ENCODE measurements around the gene ETV2.
"Not testable (repeated sequence)": the region's sequence is repeated elsewhere in the genome, so short reads cannot be mapped to it uniquely, and the experiment has no call there.

The ETV2 gene

GRCh38 chr19:35628565-35629331 is 12.8 kb upstream of the ETV2 start, which contains the start of gene RBM42:
TSS of gene RBM42 (plus strand) at chr19:35629036. CDS start at chr19:35629154, 118 bp downstream.
- DNase-seq: peak; percentile 97

GRCh38 chr19:35629332-35629633 is 12.3 kb upstream of the ETV2 start:
- no peak for DNase-seq

DNA sequence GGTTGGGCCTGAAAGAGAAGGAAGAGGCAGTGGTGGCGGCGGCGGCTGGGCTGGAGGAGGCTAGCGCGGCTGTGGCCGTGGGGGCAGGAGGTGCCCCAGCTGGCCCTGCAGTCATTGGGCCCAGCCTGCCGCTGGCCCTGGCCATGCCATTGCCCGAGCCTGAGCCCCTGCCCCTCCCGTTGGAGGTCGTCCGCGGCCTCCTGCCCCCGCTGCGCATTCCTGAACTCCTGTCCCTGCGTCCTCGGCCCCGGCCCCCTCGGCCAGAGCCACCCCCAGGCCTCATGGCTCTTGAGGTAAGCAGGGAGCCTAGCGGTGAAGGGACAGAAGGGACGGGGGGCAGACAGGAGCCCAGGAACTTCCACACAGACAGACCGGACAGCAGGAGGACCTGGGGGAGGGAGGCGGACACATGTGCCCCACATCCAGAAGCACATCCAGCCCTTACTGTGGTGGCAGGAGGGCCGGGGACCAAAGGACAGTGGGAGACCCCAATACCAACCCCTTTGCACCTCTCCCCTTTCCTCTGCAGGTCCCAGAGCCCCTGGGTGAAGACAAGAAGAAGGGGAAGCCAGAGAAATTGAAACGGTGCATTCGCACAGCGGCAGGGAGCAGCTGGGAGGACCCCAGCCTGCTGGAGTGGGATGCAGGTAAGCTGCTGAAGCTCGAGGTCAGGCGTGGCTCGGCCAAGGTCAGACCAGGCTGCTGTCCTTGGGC is 7.7 kb upstream of the ETV2 start:
- no peak for DNase-seq

- DNase-seq: no peak
Measured at GRCh38 chr19:35636651-35637050, 4.9 kb upstream of the ETV2 start.

DNA sequence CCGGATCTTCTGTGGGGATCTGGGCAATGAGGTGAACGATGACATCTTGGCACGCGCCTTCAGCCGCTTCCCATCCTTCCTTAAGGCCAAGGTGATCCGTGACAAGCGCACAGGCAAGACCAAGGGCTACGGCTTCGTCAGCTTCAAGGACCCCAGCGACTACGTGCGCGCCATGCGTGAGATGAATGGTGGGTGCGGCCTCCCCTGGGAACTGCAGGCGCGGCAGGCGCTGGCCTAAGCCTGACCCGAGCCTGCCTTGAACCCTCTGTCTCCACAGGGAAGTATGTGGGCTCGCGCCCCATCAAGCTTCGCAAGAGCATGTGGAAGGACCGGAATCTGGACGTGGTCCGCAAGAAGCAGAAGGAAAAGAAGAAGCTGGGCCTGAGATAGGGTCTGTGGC is 4.4 kb upstream of the ETV2 start:
- no peak for DNase-seq

- DNase-seq: no peak
Measured at GRCh38 chr19:35639321-35639639, 2.3 kb upstream of the ETV2 start.

DNA sequence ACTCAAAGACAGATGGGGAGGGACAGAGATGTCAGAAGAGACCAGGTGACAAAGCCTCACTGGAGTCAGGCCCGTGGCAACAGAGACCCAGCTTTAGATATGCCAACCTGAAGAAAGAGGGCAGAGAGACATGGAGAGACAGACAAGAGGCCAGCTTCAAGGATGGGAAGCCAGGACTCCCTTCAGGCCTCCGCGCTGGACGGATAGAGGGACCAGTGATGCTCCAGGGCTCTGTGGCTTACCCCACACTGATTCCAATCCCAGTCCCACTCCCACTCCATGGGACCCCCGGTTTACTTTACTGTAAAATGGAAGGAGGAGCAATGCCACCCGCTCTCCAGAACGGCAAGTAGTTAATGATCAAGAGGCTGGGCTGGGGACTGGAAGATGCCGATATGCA is 1.7 kb upstream of the ETV2 start:
- no peak for DNase-seq

GRCh38 chr19:35642312-35642711 is 767 bp downstream of the ETV2 start:
- DNase-seq: no peak

DNA sequence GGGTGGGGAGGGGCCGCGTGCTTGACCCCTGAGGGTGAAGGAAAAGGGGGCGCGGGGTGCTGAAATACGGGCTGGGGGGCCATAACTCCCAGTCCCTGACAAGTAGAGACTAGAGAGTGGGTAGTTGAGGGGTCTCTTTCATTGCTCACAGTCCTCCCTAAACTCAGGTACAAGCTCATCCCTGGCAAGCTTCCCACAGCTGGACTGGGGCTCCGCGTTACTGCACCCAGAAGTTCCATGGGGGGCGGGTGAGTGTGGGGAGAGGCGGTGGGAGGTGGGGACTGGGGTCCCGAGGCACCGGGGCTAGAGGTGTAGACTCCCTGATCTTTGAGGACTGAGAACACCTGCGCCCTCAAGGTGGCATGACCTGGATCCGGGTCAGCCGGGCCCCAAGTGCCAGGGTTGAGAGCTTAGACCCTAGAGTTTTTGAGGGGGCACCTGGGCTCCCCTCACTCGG is 1.3 kb downstream of the ETV2 start:
- no peak for DNase-seq

GRCh38 chr19:35643255-35644205 is 2.0 kb downstream of the ETV2 start:
- peak; percentile 52 for DNase-seq

DNA sequence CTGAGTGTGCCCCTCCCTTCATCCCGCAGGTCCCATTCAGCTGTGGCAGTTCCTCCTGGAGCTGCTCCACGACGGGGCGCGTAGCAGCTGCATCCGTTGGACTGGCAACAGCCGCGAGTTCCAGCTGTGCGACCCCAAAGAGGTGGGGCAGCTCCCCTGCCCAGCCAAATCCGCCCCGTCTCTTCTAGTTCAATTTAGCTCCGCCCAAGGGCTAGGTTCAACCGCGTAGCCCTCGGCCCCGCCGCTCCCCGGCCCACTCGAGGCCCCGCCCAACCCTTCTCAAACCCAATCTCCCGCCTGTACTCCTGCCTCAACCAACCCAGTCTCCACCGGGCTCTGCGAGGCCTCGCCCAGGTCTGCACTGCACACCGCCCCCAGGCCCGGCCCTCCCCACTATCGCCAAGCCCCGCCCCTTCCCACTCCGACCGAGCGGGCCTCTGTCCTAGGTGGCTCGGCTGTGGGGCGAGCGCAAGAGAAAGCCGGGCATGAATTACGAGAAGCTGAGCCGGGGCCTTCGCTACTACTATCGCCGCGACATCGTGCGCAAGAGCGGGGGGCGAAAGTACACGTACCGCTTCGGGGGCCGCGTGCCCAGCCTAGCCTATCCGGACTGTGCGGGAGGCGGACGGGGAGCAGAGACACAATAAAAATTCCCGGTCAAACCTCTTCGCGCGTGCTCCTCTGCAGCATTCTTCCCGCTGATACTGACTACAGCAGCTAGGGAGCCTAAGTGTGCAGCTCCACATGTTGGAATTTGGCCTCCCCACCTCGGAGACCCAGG is 2.9 kb downstream of the ETV2 start:
- peak; percentile 81 for DNase-seq

- no peak for DNase-seq
Measured at GRCh38 chr19:35644987-35645679, 3.6 kb downstream of the ETV2 start.

- no peak for DNase-seq
Measured at GRCh38 chr19:35645680-35646511, 4.4 kb downstream of the ETV2 start.

DNA sequence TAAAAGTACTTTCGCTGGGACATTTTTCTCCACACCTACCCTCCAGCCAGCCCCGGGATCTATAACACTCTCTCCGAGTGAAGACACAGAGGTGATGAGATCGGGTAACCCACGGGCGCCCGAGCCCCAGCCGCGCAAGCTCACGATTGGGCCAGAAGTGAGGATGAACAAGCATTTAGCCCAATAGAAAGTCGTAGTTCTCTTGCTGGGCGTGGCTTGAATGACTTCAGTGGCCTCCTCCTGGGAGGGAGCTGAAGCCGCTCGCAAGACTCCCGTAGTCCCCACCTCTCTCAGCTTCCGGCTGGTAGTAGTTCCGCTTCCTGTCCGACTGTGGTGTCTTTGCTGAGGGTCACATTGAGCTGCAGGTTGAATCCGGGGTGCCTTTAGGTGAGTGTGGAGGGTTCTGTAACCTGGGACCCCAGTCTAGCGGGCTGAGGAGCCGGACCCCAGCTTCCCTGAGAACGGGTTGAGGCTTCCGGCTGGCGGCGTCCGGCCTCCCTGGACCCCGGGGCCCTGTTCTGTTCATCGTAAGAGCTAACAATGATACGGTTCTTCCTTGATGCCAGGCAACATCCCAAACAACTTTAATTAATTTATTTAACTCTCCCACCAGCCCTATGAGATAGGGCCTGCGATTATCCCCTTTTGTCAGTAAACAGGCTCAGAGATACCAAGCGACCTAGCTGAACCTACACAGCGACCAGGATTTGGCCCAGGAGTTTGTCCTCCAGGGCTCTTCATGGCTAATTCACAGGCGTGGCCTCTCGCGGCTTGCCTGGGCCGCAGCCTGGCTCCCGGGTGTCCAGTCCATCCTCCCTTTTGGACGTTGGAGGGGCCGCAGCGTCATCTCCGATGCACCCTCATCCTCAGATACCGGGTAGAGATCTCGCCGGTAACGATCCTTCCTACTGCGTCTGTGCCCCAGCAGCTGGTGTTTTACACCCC is 6.7 kb downstream of the ETV2 start, which contains the start of gene COX6B1:
COX6B1 (plus strand) TSS at position 307 of the 945 bp plus-strand sequence. CDS start 2,921 bp downstream, outside the sequence.
- peak; percentile 95 for DNase-seq

DNA sequence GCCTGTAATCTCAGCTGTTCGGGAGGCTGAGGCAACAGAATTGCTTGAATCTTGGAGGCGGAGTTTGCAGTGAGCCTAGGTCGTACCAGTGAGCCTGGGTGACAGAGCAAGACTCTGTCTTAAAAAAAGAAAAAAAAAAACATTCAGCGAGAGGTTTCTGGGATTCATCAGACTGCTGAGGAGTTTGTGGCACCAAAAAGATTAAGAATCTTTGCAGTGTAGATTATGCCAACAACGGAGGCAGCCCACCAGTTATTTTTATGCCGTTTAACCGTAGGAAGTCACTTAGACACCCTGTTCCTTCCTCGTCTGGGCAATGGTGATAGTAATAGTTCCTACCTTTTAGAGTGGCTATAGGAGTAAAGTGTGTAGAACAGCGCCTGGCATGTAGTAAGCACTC is 9.0 kb downstream of the ETV2 start:
- DNase-seq: no peak

- DNase-seq: not testable (repeated sequence)
Measured at GRCh38 chr19:35654828-35655227, 13.3 kb downstream of the ETV2 start.

DNA sequence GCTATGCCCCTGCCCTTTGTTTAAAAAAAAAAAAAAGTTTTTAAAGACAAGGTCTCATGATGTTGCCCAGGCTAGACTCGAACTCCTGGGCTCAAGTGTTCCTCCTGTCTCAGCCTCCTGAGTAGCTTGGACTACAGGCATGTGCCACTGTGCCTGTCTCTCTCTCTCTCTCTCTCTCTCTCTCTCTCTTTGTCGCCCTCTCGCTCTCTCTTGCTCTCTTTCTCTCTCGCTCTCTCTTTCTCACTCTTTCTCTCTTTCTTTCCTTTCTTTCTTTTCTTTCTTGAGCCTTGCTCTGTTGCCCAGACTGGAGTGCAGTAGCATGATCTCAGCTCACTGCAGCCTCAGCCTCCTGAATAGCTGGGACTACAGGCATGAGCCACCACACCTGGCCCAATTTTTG is 14.1 kb downstream of the ETV2 start:
- no peak for DNase-seq

DNA sequence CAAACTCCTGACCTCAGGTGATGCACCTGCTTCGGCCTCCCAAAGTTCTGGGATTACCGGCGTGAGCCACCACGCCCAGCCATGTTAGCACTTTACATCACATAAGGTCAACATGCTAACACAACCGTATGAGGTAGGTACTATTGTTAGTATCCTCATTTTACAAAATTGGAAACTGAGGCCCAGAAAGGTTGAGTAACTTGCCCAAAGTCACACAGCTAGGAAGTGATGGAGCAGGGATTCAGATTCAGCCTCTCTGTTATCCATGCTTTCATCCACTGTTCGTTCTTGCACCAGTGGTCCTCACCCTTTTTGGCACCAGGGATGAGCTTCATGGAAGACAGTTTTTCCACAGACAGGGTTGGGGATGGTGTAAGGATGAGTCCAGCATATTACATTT is 15.2 kb downstream of the ETV2 start:
- DNase-seq: no peak

- DNase-seq: no peak
Measured at GRCh38 chr19:35657904-35658700, 16.6 kb downstream of the ETV2 start.

All from DMS 273 treated with DMSO at 0.1 percent for 48 hours (cell line).